GM12878 (cell line): Measurements from ENCODE around the gene INSYN2B. TPM values are rescaled to one million over a fixed set of nuclear protein-coding genes. Genes with fewer than 3 reads are reported as not detected.

Experiments
- ATAC-seq: fragments of 200-7000 bp; cut with Tn5 transposase; 3 replicates; pipeline ENCODE4 v1.9.1; 2020; ENCODE audit warnings: mild to moderate bottlenecking, moderate library complexity
- BruUV-seq: library from RNA; stranded (reverse); fragments of 400-500 nt; replicated peaks from 2 replicates; lab custom pipeline; 2021; lab: Mats Ljungman, UMichigan
- CTCF ChIA-PET: fragments of 300-600 bp; sonication (Branson Sonifier 250); formaldehyde crosslinking; extraction: SDS; loops from one replicate; lab custom pipeline; 2021; ENCODE audit warnings: inconsistent platforms; lab: Yijun Ruan, JAX
- POLR2A ChIA-PET: fragments of 350-600 bp; formaldehyde crosslinking; extraction: SDS; loops from one replicate; lab custom pipeline; 2021; ENCODE audit warnings: inconsistent platforms; lab: Charles Lee
- RAD21 ChIA-PET: fragments of 300-600 bp; sonication (Branson Sonifier 250); formaldehyde crosslinking; loops from one replicate; lab custom pipeline; 2023; ENCODE audit warnings: antibody characterized with exemption; ENCODE audit not compliant: unreplicated experiment; lab: Charles Lee
- SMC1A ChIA-PET: fragments of 300-600 bp; sonication (Branson Sonifier 250); formaldehyde crosslinking; loops from one replicate; lab custom pipeline; 2023; ENCODE audit not compliant: unreplicated experiment, uncharacterized antibody; lab: Charles Lee
- DNase-seq: peaks from one replicate; pipeline ENCODE4 v3.0.0-alpha.2; 2011; ENCODE audit warnings: low read depth, low spot score
- FAIRE-seq: peaks from 3 replicates; lab custom pipeline; 2011; peaks lifted over from hg19 to GRCh38; lab: Jason Lieb, UNC
- H2AFZ ChIP-seq: 2 replicates; pipeline ENCODE4 v1.6.0; 2011; ENCODE audit warnings: low read depth, low read length, control low read depth; ENCODE audit not compliant: control insufficient read depth
- H3K27ac ChIP-seq: 2 replicates; pipeline ENCODE4 v1.5.1; 2011; ENCODE audit warnings: control low read depth; ENCODE audit not compliant: control insufficient read depth, insufficient read depth
- H3K27me3 ChIP-seq, 2 experiments: replicated peaks in 1 of 2; 2 replicates each; pipeline versions ENCODE4 v1.6.0 to v1.6.1; 2011; ENCODE audit warnings: low read length in 1 of 2; ENCODE audit not compliant: control insufficient read depth in 2 of 2, insufficient read depth in 2 of 2
- H3K36me3 ChIP-seq, 2 experiments: 2 replicates each; pipeline ENCODE4 v1.5.1; 2011; ENCODE audit warnings: low read length in 1 of 2; ENCODE audit not compliant: control insufficient read depth in 2 of 2, insufficient read depth in 2 of 2
- H3K4me1 ChIP-seq: 2 replicates; pipeline ENCODE4 v1.6.1; 2011; ENCODE audit warnings: mild to moderate bottlenecking, low read length, moderate library complexity, mixed read lengths; ENCODE audit not compliant: control insufficient read depth, insufficient read depth
- H3K4me2 ChIP-seq: 2 replicates; pipeline ENCODE4 v1.6.0; 2011; ENCODE audit warnings: control low read depth; ENCODE audit not compliant: control insufficient read depth, insufficient read depth
- H3K4me3 ChIP-seq: fragments of 200-600 bp; sonication (generic); 2 replicates; pipeline ENCODE4 v1.5.1; 2016
- H3K79me2 ChIP-seq: 2 replicates; pipeline ENCODE4 v1.6.0; 2011; ENCODE audit warnings: low read length; ENCODE audit not compliant: control insufficient read depth, insufficient read depth
- H3K9ac ChIP-seq: 2 replicates; pipeline ENCODE4 v1.8.0; 2011; ENCODE audit warnings: low read length, control low read depth, mixed read lengths; ENCODE audit not compliant: control insufficient read depth, insufficient read depth
- H3K9me3 ChIP-seq: replicated peaks from 3 replicates; pipeline ENCODE4 v1.5.1; 2011; ENCODE audit warnings: mild to moderate bottlenecking, low read length; ENCODE audit not compliant: control insufficient read depth, insufficient read depth
- H4K20me1 ChIP-seq: 2 replicates; pipeline ENCODE4 v1.6.0; 2011; ENCODE audit not compliant: control insufficient read depth, insufficient read depth
- BHLHE40 ChIP-seq, 2 experiments: fragments of 450-650 bp in 1 of 2; IDR thresholded peaks; 2 replicates each; pipeline ENCODE4 v1.6.1; 2011 to 2017; ENCODE audit warnings: low read depth in 2 of 2, borderline replicate concordance in 1 of 2, improper control_type of control experiment in 1 of 2, low read length in 1 of 2, mild to moderate bottlenecking in 1 of 2
- CEBPB ChIP-seq, 2 experiments: fragments of 150-350 bp in 1 of 2; IDR thresholded peaks; 2 replicates each; pipeline ENCODE4 v1.6.1; 2012 to 2014; ENCODE audit warnings: low read depth in 2 of 2, low read length in 2 of 2, borderline replicate concordance in 1 of 2, inconsistent platforms in 1 of 2
- CEBPZ ChIP-seq: fragments of 150-350 bp; IDR thresholded peaks from 2 replicates; pipeline ENCODE4 v1.6.1; 2016; ENCODE audit warnings: low read depth, low read length
- CHD4 ChIP-seq: fragments of 200-600 bp; sonication (generic); IDR thresholded peaks from 2 replicates; pipeline ENCODE4 v1.6.1; 2016; ENCODE audit warnings: mild to moderate bottlenecking
- EZH2 ChIP-seq: IDR thresholded peaks from 2 replicates; pipeline ENCODE4 v1.6.1; 2012; ENCODE audit warnings: low read depth, mild to moderate bottlenecking, control low read depth, inconsistent platforms, low read length, borderline replicate concordance; ENCODE audit not compliant: control insufficient read depth
- HDGF ChIP-seq: fragments of 450-650 bp; IDR thresholded peaks from 2 replicates; pipeline ENCODE4 v1.6.1; 2016; ENCODE audit warnings: antibody characterized with exemption
- LARP7 ChIP-seq: fragments of 450-650 bp; IDR thresholded peaks from 2 replicates; pipeline ENCODE4 v1.6.1; 2017; ENCODE audit warnings: mild to moderate bottlenecking
- MTA3 ChIP-seq: IDR thresholded peaks from 2 replicates; pipeline ENCODE4 v1.6.1; 2012; ENCODE audit warnings: low read length, inconsistent platforms, borderline replicate concordance
- NBN ChIP-seq: fragments of 450-650 bp; IDR thresholded peaks from 2 replicates; pipeline ENCODE4 v1.6.1; 2016
- NR2F1 ChIP-seq: fragments of 450-650 bp; conservative IDR thresholded peaks from 2 replicates; pipeline ENCODE4 v1.6.1; 2017; ENCODE audit warnings: mild to moderate bottlenecking
- ZNF217 ChIP-seq: fragments of 450-650 bp; IDR thresholded peaks from 2 replicates; pipeline ENCODE4 v1.6.1; 2017; ENCODE audit warnings: antibody characterized with exemption, mild to moderate bottlenecking
- ZNF384 ChIP-seq: IDR thresholded peaks from 2 replicates; pipeline ENCODE4 v1.6.1; 2012; ENCODE audit warnings: low read depth, mild to moderate bottlenecking, low read length, improper control_type of control experiment, borderline replicate concordance
- ZSCAN29 ChIP-seq: fragments of 450-650 bp; IDR thresholded peaks from 2 replicates; pipeline ENCODE4 v1.6.1; 2017; ENCODE audit warnings: mild to moderate bottlenecking, moderate library complexity
- WGBS: methylation state at CpG from one replicate; pipeline ENCODE4 v1.1.6; 2016; ENCODE audit warnings: low lambda C conversion rate; ENCODE audit not compliant: insufficient replicate concordance, insufficient coverage; ENCODE audit errors: missing lambda C conversion rate; 5-methylcytosine and 5-hydroxymethylcytosine counted together
- in situ Hi-C: fragments of 300-500 bp; cut with MboI; formaldehyde crosslinking; loops from 9 replicates; pipeline ENCODE4 v1.14.3; 2018; ENCODE audit warnings: mixed read lengths
- intact Hi-C: fragments of 100-400 bp; cut with micrococcal nuclease; formaldehyde crosslinking; loops from one replicate; pipeline ENCODE4 v1.14.2; 2022; ENCODE audit not compliant: unreplicated experiment
- polyA plus RNA-seq, 11 experiments: library from polyadenylated mRNA; depleted of rRNA in 4 of 11; unstranded in 6 of 11; stranded (reverse) in 5 of 11; fragments of >200 nt; fragmentation: Nextera tagmentation in 4 of 11; fragmentation: Illumina TruSeq in 1 of 11; extraction: Ambion mirVana in 4 of 11; extraction: Trizol in 1 of 11; gene quantifications; 1 replicate in 1 of 11; 2 replicates in 10 of 11; pipeline versions ENCODE4 v1.2.1 to v1.2.3, GENCODE V29; 2011 to 2016; ENCODE audit warnings: inconsistent platforms in 2 of 11, missing spikeins in 2 of 11, low read depth in 1 of 11
- total RNA-seq, 4 experiments: library from RNA; depleted of rRNA in 3 of 4; stranded (reverse); fragments of >200 nt in 3 of 4; fragmentation: Illumina TruSeq in 1 of 4; extraction: Trizol in 1 of 4; gene quantifications; 2 replicates each; pipeline versions ENCODE4 v1.2.1 to v1.2.3, GENCODE V29; 2013 to 2021
- TF ChIP-seq, protein P1 (sequence below): fragments of 450-650 bp; IDR thresholded peaks from 2 replicates; pipeline ENCODE4 v1.6.1; 2016; ENCODE audit warnings: mild to moderate bottlenecking, moderate library complexity, borderline replicate concordance

INSYN2B gene
- total and polyA plus RNA-seq, 10 of the 15 experiments (the other 5 are each of a cell fraction or from before 2014, with no cell fraction given), result 0.05 to 0.27 (median 0.13) TPM; not detected in 7

DNA sequence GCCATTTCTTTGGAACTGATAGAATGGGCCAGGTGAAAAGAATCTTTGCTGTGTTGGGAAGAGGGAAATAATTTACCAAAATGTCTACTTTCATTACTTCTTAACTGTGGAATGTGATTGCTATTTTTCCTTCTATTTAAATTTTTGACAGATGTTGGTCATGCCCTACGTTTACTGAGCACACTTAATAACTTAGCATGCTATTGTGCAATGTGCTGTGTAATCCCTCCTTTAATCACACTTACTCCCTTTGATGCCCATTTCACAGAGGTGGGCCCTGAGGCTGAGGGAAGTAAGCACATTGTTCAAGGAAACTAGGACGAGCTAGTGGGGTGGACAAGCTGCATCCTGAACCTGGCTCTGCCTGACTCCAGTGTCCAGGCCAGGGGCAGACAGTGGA lies 47.8 kb upstream of the INSYN2B start:
- H3K4me3 ChIP-seq, result no peak overlapping the region
- DNase-seq (no peak), FAIRE-seq (no peak), ATAC-seq (no peak)
- SMC1A ChIA-PET, result no interaction called here
- H3K4me2 ChIP-seq, result no peak overlapping the region
- TF ChIP-seq HDGF (no peak), NBN (no peak), ZNF217 (no peak), BHLHE40 (IDR thresholded peaks at IDR 0.05; ENCODE audit: borderline replicate concordance in 1 of 2, low read depth in 2 of 2, low read length in 1 of 2) (no peak), NR2F1 (no peak), LARP7 (no peak), MTA3 (no peak), ZSCAN29 (no peak), CEBPB (IDR thresholded peaks at IDR 0.05; ENCODE audit: borderline replicate concordance in 1 of 2, low read depth in 2 of 2, low read length in 2 of 2) (no peak), CEBPZ (no peak), ZNF384 (no peak), EZH2 (no peak), CHD4 (no peak)
- TF ChIP-seq, protein P1, sequence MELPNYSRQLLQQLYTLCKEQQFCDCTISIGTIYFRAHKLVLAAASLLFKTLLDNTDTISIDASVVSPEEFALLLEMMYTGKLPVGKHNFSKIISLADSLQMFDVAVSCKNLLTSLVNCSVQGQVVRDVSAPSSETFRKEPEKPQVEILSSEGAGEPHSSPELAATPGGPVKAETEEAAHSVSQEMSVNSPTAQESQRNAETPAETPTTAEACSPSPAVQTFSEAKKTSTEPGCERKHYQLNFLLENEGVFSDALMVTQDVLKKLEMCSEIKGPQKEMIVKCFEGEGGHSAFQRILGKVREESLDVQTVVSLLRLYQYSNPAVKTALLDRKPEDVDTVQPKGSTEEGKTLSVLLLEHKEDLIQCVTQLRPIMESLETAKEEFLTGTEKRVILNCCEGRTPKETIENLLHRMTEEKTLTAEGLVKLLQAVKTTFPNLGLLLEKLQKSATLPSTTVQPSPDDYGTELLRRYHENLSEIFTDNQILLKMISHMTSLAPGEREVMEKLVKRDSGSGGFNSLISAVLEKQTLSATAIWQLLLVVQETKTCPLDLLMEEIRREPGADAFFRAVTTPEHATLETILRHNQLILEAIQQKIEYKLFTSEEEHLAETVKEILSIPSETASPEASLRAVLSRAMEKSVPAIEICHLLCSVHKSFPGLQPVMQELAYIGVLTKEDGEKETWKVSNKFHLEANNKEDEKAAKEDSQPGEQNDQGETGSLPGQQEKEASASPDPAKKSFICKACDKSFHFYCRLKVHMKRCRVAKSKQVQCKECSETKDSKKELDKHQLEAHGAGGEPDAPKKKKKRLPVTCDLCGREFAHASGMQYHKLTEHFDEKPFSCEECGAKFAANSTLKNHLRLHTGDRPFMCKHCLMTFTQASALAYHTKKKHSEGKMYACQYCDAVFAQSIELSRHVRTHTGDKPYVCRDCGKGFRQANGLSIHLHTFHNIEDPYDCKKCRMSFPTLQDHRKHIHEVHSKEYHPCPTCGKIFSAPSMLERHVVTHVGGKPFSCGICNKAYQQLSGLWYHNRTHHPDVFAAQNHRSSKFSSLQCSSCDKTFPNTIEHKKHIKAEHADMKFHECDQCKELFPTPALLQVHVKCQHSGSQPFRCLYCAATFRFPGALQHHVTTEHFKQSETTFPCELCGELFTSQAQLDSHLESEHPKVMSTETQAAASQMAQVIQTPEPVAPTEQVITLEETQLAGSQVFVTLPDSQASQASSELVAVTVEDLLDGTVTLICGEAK, result no peak
- H3K9me3 ChIP-seq, result no peaks in the 10 kb centered on the region
- RAD21 ChIA-PET, result no interaction called here
- in situ Hi-C loops (no loop called here), intact Hi-C loops (no loop called here)
- H4K20me1 ChIP-seq, result no peaks in the 10 kb centered on the region
- no peaks in the 10 kb centered on the region for H3K27me3 ChIP-seq
- no peak overlapping the region for H3K9ac ChIP-seq
- WGBS, result 72% methylated on average over 2 of the region's 2 CpGs
- POLR2A ChIA-PET, result interaction anchor here (0.7 kb wide), 1 partner anchor 285 kb away, joined by 3 read pairs; no protein-coding TSS in a partner anchor
- no peaks in the 10 kb centered on the region for H3K79me2 ChIP-seq
- no peak overlapping the region for H2AFZ ChIP-seq
- peaks cover 2 to 18% of the 10 kb centered on the region in 2 experiments for H3K36me3 ChIP-seq
- no peak overlapping the region for H3K27ac ChIP-seq
- no peaks in the 10 kb centered on the region for H3K4me1 ChIP-seq
- CTCF ChIA-PET, result no interaction called here
- BruUV-seq, result no TSS peak
